Activated T-cell treated with anti-CD3 and anti-CD28 coated beads, Interleukin-2, amount 50 U/mL, for 24 hours (primary cell): ENCODE data around the gene DCDC1.

Source experiments
- DNase-seq: peaks from one replicate; pipeline ENCODE4 v3.0.0-alpha.2; 2020
- H3K27ac Mint-ChIP-seq: 2 replicates; pipeline ENCODE4 v1.8.0; 2020; ENCODE audit warnings: mild to moderate bottlenecking, mixed read lengths
- H3K27me3 Mint-ChIP-seq: 2 replicates; pipeline ENCODE4 v1.8.0; 2020; ENCODE audit warnings: mixed read lengths
- H3K36me3 Mint-ChIP-seq: 2 replicates; pipeline ENCODE4 v1.8.0; 2020; ENCODE audit warnings: low read depth, mixed read lengths
- H3K4me1 Mint-ChIP-seq: 2 replicates; pipeline ENCODE4 v1.8.0; 2020; ENCODE audit warnings: low read depth, mixed read lengths
- H3K4me3 Mint-ChIP-seq: 2 replicates; pipeline ENCODE4 v1.8.0; 2020; ENCODE audit warnings: mild to moderate bottlenecking, moderate library complexity, mixed read lengths
- H3K9me3 Mint-ChIP-seq: 2 replicates; pipeline ENCODE4 v1.8.0; 2020; ENCODE audit warnings: mixed read lengths

Gene DCDC1

DNA sequence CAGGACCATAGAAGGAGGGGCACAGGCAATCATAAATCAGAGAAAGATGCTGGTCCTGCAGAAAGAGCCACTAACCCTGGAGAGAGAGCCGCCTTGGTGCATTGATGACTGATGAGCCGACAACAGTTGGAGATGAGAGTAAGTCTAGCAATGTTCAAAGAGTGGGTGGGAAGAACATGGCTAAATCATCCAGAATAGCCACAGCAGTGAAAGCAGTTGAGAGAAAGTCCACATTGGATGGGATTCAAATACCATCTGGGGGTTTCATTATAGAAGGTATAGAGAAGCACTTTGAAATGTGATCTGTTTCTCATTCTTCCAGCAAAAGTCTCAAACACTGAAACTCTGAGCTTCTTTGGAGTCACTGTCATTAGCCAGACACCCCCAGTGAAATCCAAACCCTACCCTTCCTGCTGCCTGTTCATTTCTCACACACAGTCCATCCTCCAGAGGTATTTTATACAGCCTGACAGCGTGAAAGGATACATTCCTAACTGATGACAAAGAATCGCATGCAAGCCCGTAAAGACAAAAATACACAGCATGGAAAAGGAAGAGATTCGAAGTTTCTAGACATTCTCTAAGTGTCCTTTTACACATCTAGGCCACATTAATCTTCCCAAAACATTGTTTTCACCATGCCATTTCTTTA lies 480.3 kb downstream of the DCDC1 start:
- no peaks in the 10 kb centered on the region for H3K36me3 Mint-ChIP-seq
- H3K27me3 Mint-ChIP-seq: no peaks in the 10 kb centered on the region
- H3K27ac Mint-ChIP-seq: no peak overlapping the region
- H3K4me3 Mint-ChIP-seq: no peak overlapping the region
- H3K9me3 Mint-ChIP-seq: peaks cover 3% of the 10 kb centered on the region
- DNase-seq: no peak
- H3K4me1 Mint-ChIP-seq: no peaks in the 10 kb centered on the region

DNA sequence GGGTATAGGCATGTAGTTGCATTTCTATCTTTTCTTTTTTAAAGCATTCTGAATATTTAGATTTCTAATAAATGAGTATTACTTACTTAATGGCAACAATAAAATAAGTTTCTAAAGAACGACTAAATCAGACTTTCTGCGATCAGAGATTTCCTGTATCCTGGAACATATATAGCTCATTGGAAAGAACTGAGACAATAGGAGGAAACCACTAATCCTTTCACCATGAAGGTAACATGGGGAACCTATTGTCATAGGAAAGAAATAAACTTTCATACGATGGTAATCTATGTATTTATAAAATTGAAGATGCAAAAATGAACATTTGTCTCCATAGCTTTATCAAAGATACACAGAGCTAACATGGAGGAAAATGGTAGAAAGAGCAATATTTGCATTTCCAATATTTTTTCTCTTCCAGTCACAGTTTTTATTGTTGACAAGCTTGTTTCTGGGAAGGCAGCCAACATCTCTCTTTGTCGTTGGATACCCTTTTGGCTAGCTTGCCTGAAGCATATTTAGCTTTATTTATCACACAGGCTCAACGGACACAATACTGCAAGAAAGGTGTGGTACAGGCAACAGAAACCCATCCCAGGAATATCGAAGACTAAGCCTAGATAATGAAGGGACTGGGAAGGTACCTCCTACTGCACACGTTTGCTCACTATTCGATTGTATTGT lies 490.1 kb downstream of the DCDC1 start:
- no peak overlapping the region for H3K4me3 Mint-ChIP-seq
- H3K27me3 Mint-ChIP-seq: no peaks in the 10 kb centered on the region
- no peak overlapping the region for H3K27ac Mint-ChIP-seq
- H3K9me3 Mint-ChIP-seq: no peaks in the 10 kb centered on the region
- DNase-seq: no peak
- H3K4me1 Mint-ChIP-seq: no peaks in the 10 kb centered on the region
- H3K36me3 Mint-ChIP-seq: no peaks in the 10 kb centered on the region

DNA sequence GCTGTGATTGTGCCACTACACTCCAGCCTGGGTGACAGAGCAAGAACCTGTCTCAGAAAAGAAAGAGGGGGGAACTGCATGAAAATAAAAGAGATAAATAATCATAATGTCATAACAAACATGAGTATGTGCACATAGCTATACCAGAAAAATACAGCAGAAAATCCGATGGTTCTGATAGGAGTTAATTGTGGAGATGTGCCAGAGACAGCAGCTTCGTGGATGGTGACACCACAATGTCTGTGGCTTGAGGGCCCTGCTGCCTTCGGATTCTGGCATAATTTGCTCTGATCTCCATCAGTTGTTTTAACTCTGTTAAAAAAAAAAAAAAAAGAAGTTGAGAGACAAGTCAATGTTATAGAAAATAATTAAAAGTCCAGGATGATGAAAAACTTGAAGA lies 491.1 kb downstream of the DCDC1 start:
- Mint-ChIP-seq H3K4me3 (no peak overlapping the region), H3K9me3 (no peaks in the 10 kb centered on the region), H3K36me3 (no peaks in the 10 kb centered on the region), H3K27ac (no peak overlapping the region), H3K4me1 (no peaks in the 10 kb centered on the region), H3K27me3 (no peaks in the 10 kb centered on the region)
- DNase-seq: no peak

GRCh38 chr11:30876663-30877396 lies 492.7 kb downstream of the DCDC1 start:
- Mint-ChIP-seq H3K27ac (no peak overlapping the region), H3K4me3 (no peak overlapping the region), H3K4me1 (no peaks in the 10 kb centered on the region), H3K27me3 (no peaks in the 10 kb centered on the region), H3K36me3 (no peaks in the 10 kb centered on the region), H3K9me3 (no peaks in the 10 kb centered on the region)
- DNase-seq: no peak

GRCh38 chr11:30876228-30876627 lies 493.3 kb downstream of the DCDC1 start:
- DNase-seq: no peak
- H3K27me3 Mint-ChIP-seq: no peaks in the 10 kb centered on the region
- no peaks in the 10 kb centered on the region for H3K36me3 Mint-ChIP-seq
- H3K4me1 Mint-ChIP-seq: no peaks in the 10 kb centered on the region
- H3K9me3 Mint-ChIP-seq: no peaks in the 10 kb centered on the region
- no peak overlapping the region for H3K27ac Mint-ChIP-seq
- no peak overlapping the region for H3K4me3 Mint-ChIP-seq

DNA sequence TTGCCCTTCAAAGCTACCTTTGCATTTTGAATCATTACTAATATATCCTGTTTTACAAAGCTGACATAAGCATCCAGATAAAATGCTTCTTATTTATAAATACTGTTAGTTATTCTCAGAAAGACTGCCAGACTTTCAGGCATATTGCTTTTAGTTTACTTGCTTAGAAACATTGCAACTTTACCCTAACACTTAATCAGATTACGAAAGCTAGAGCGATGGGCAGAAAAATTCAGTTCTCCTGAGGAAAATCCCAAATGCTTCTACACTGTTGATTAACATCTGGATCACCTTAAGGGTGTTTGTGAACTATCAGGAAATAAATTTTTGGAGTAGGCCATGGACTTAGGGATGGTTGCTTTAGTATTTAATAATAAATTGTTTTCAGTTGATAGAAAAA lies 493.7 kb downstream of the DCDC1 start:
- Mint-ChIP-seq H3K4me3 (no peak overlapping the region), H3K4me1 (no peaks in the 10 kb centered on the region), H3K27me3 (no peaks in the 10 kb centered on the region), H3K9me3 (no peaks in the 10 kb centered on the region), H3K36me3 (no peaks in the 10 kb centered on the region), H3K27ac (no peak overlapping the region)
- no peak for DNase-seq

- H3K36me3 Mint-ChIP-seq: no peaks in the 10 kb centered on the region
- H3K27ac Mint-ChIP-seq: no peak overlapping the region
- H3K4me3 Mint-ChIP-seq: no peak overlapping the region
Measured at GRCh38 chr11:30873924-30874610, 495.5 kb downstream of the DCDC1 start.

GRCh38 chr11:30868626-30869081 lies 500.9 kb downstream of the DCDC1 start:
- Mint-ChIP-seq H3K27me3 (no peaks in the 10 kb centered on the region), H3K27ac (no peak overlapping the region), H3K4me3 (no peak overlapping the region), H3K9me3 (no peaks in the 10 kb centered on the region), H3K36me3 (no peaks in the 10 kb centered on the region), H3K4me1 (no peaks in the 10 kb centered on the region)
- no peak for DNase-seq

More at GRCh38 chr11:30873924-30874610, 495.5 kb downstream of the DCDC1 start:
- Mint-ChIP-seq H3K4me1 (no peaks in the 10 kb centered on the region), H3K27me3 (no peaks in the 10 kb centered on the region), H3K9me3 (no peaks in the 10 kb centered on the region)
- no peak for DNase-seq

GRCh38 chr11:30863209-30863608 lies 506.3 kb downstream of the DCDC1 start:
- Mint-ChIP-seq H3K4me1 (no peaks in the 10 kb centered on the region), H3K27me3 (no peaks in the 10 kb centered on the region), H3K27ac (no peak overlapping the region), H3K4me3 (no peak overlapping the region), H3K36me3 (no peaks in the 10 kb centered on the region), H3K9me3 (no peaks in the 10 kb centered on the region)
- no peak for DNase-seq

- Mint-ChIP-seq H3K4me3 (no peak overlapping the region), H3K9me3 (no peaks in the 10 kb centered on the region), H3K36me3 (no peaks in the 10 kb centered on the region), H3K27ac (no peak overlapping the region), H3K27me3 (no peaks in the 10 kb centered on the region), H3K4me1 (no peaks in the 10 kb centered on the region)
- no peak for DNase-seq
Measured at GRCh38 chr11:30861531-30861930, 508.0 kb downstream of the DCDC1 start.

- no peaks in the 10 kb centered on the region for H3K27me3 Mint-ChIP-seq
- DNase-seq: no peak
- H3K4me1 Mint-ChIP-seq: no peaks in the 10 kb centered on the region
- H3K4me3 Mint-ChIP-seq: no peak overlapping the region
- no peak overlapping the region for H3K27ac Mint-ChIP-seq
- H3K36me3 Mint-ChIP-seq: no peaks in the 10 kb centered on the region
- no peaks in the 10 kb centered on the region for H3K9me3 Mint-ChIP-seq
Measured at GRCh38 chr11:30861064-30861463, 508.5 kb downstream of the DCDC1 start.

DNA sequence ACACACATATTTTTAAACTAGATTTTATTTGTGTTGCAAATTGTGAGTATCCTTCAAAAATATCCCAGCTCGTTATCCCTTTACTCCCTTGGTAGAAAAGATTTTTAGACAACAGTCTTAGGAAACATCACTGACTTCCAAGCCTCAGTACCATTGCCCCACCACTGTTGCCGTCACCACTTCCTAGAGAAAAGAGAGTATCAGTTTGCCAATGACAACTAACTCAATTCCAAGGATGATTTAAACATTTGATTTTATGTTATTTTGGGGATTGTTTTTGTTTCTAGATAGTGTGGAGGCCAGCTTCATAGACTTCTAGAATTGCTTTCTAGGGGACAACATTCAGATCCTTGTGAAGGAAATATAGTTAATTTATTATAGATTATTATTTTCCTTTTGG lies 509.4 kb downstream of the DCDC1 start:
- H3K9me3 Mint-ChIP-seq: no peaks in the 10 kb centered on the region
- no peaks in the 10 kb centered on the region for H3K4me1 Mint-ChIP-seq
- no peaks in the 10 kb centered on the region for H3K27me3 Mint-ChIP-seq
- DNase-seq: no peak
- H3K36me3 Mint-ChIP-seq: no peaks in the 10 kb centered on the region
- H3K27ac Mint-ChIP-seq: no peak overlapping the region
- H3K4me3 Mint-ChIP-seq: no peak overlapping the region

DNA sequence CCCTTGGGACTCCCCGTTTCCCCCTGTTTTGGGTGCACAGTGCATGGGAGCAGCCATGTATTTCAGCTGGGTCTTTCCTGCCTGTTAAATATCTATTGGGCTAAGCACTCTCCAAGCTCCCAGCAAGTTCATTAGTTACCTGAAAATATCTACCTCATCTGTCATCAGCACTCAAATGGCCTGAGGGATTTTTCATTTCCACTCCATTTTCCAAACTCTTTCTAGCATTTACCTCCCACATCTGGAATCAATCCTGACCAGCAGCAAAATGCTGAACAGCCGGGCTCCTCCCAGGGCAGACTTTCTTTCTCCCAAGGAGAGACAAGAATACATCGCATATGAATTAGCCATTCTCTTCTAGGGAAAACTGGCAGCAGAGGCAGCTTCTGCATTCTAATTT lies 509.9 kb downstream of the DCDC1 start:
- Mint-ChIP-seq H3K4me3 (no peak overlapping the region), H3K4me1 (no peaks in the 10 kb centered on the region), H3K36me3 (no peaks in the 10 kb centered on the region), H3K27me3 (no peaks in the 10 kb centered on the region), H3K9me3 (no peaks in the 10 kb centered on the region), H3K27ac (no peak overlapping the region)
- no peak for DNase-seq

- Mint-ChIP-seq H3K27ac (no peak overlapping the region), H3K9me3 (no peaks in the 10 kb centered on the region), H3K27me3 (no peaks in the 10 kb centered on the region), H3K4me1 (no peaks in the 10 kb centered on the region), H3K4me3 (no peak overlapping the region), H3K36me3 (no peaks in the 10 kb centered on the region)
- no peak for DNase-seq
Measured at GRCh38 chr11:30855383-30856006, 514.0 kb downstream of the DCDC1 start.
